Measurements from ENCODE around the gene FAT1.

The FAT1 gene

GRCh38 chr4:186647821-186648220, 75.8 kb downstream of the FAT1 start:
- no peak for DNase-seq

GRCh38 chr4:186644737-186645261, 78.9 kb downstream of the FAT1 start:
- DNase-seq, result no peak

- DNase-seq, result no peak
Measured at GRCh38 chr4:186644311-186644638, 79.4 kb downstream of the FAT1 start.

GRCh38 chr4:186643501-186644310, 80.0 kb downstream of the FAT1 start:
- no peak for DNase-seq

- no peak for DNase-seq
Measured at GRCh38 chr4:186642998-186643397, 80.7 kb downstream of the FAT1 start.

- DNase-seq, result no peak
Measured at GRCh38 chr4:186642530-186642929, 81.1 kb downstream of the FAT1 start.

- no peak for DNase-seq
Measured at GRCh38 chr4:186634591-186635128, 89.0 kb downstream of the FAT1 start.

GRCh38 chr4:186633844-186634243, 89.8 kb downstream of the FAT1 start:
- DNase-seq, result no peak

GRCh38 chr4:186630128-186630527, 93.5 kb downstream of the FAT1 start:
- no peak for DNase-seq

GRCh38 chr4:186628058-186628711, 95.5 kb downstream of the FAT1 start:
- no peak for DNase-seq

GRCh38 chr4:186627226-186627865, 96.3 kb downstream of the FAT1 start:
- DNase-seq, result no peak

GRCh38 chr4:186624951-186625350, 98.7 kb downstream of the FAT1 start:
- no peak for DNase-seq

GRCh38 chr4:186623546-186623945, 100.1 kb downstream of the FAT1 start:
- DNase-seq, result no peak

GRCh38 chr4:186622788-186623464, 100.7 kb downstream of the FAT1 start:
- no peak for DNase-seq

- no peak for DNase-seq
Measured at GRCh38 chr4:186621959-186622553, 101.6 kb downstream of the FAT1 start.

- DNase-seq, result no peak
Measured at GRCh38 chr4:186619088-186619487, 104.6 kb downstream of the FAT1 start.

GRCh38 chr4:186617921-186618320, 105.7 kb downstream of the FAT1 start:
- DNase-seq, result no peak

GRCh38 chr4:186607490-186607889, 116.2 kb downstream of the FAT1 start:
- DNase-seq, result no peak

- DNase-seq, result no peak
Measured at GRCh38 chr4:186606591-186606992, 117.1 kb downstream of the FAT1 start.

GRCh38 chr4:186605261-186605865, 118.3 kb downstream of the FAT1 start:
- DNase-seq, result no peak

GRCh38 chr4:186604124-186604807, 119.4 kb downstream of the FAT1 start:
- no peak for DNase-seq

- no peak for DNase-seq
Measured at GRCh38 chr4:186602978-186603377, 120.7 kb downstream of the FAT1 start.
